Activated CD4-positive, alpha-beta T cell treated with anti-CD3 and anti-CD28 coated beads for 24 hours (primary cell): ENCODE results near the gene CDK6.

Experiments
- DNase-seq, 2 donors: peaks; one replicate each; pipeline ENCODE4 v3.0.0-alpha.2; 2020; ENCODE audit warnings: low read depth in 2 of 2

The CDK6 gene

GRCh38 chr7:92590711-92591310 lies 245.6 kb downstream of the CDK6 start:
- DNase-seq, result no peak

- no peak for DNase-seq
These were observed 247.3 kb downstream of the CDK6 start for GRCh38 chr7:92589056-92589455.

GRCh38 chr7:92588561-92588960 lies 247.8 kb downstream of the CDK6 start:
- no peak for DNase-seq

GRCh38 chr7:92586841-92587240 lies 249.5 kb downstream of the CDK6 start:
- no peak for DNase-seq

GRCh38 chr7:92586403-92586802 lies 250.0 kb downstream of the CDK6 start:
- no peak for DNase-seq

GRCh38 chr7:92584953-92585352 lies 251.4 kb downstream of the CDK6 start:
- no peak for DNase-seq

- DNase-seq, result no peak
These were observed 253.4 kb downstream of the CDK6 start for GRCh38 chr7:92582948-92583347.

GRCh38 chr7:92576296-92576695 lies 260.1 kb downstream of the CDK6 start:
- no peak for DNase-seq

- no peak for DNase-seq
These were observed 267.2 kb downstream of the CDK6 start for GRCh38 chr7:92569137-92569536.

GRCh38 chr7:92567460-92567859 lies 268.9 kb downstream of the CDK6 start:
- DNase-seq, result no peak

GRCh38 chr7:92563345-92563744 lies 273.0 kb downstream of the CDK6 start:
- no peak for DNase-seq

GRCh38 chr7:92560602-92561001 lies 275.8 kb downstream of the CDK6 start:
- DNase-seq, result no peak

- no peak for DNase-seq
These were observed 278.5 kb downstream of the CDK6 start for GRCh38 chr7:92557808-92558362.

- no peak for DNase-seq
These were observed 279.1 kb downstream of the CDK6 start for GRCh38 chr7:92557249-92557648.
